K562 (cell line): Measurements from ENCODE around the gene DENND10. TPM values are rescaled to one million over a fixed set of nuclear protein-coding genes. Genes with fewer than 3 reads are reported as not detected.
A peak's percentile ranks its signal among the peaks of the same experiment; 100 is the strongest.

ENCODE experiments used
- ATAC-seq: fragments of 200-7000 bp; cut with Tn5 transposase; 3 replicates; pipeline ENCODE4 v1.9.1; 2020; ENCODE audit warnings: moderate library complexity
- BruUV-seq: library from RNA; stranded (reverse); fragments of 400-500 nt; replicated peaks from 2 replicates; lab custom pipeline; 2021; lab: Mats Ljungman, UMichigan
- CTCF ChIA-PET: fragments of 300-600 bp; formaldehyde crosslinking; extraction: SDS; loops from one replicate; lab custom pipeline; 2021; ENCODE audit warnings: low intra/inter-chr PET ratio; lab: Yijun Ruan, JAX
- POLR2A ChIA-PET: fragments of 300-600, 350-650 bp; sonication (Branson Sonifier 250); formaldehyde crosslinking; extraction: SDS; loops from one replicate; lab custom pipeline; 2021; ENCODE audit warnings: antibody characterized with exemption, inconsistent platforms; lab: Yijun Ruan, JAX
- DNase-seq, 4 experiments: peaks; one replicate each; pipeline versions ENCODE4 v3.0.0 to v3.0.0-alpha.2; 2011 to 2018; ENCODE audit warnings: low spot score in 3 of 4, mixed read lengths in 3 of 4; ENCODE audit errors: extremely low read depth in 1 of 4
- FAIRE-seq: peaks from 2 replicates; lab custom pipeline; 2011; peaks lifted over from hg19 to GRCh38; lab: Jason Lieb, UNC
- H2AFZ ChIP-seq: 2 replicates; pipeline ENCODE4 v1.6.0; 2011; ENCODE audit warnings: low read depth, low read length, control low read depth, inconsistent platforms
- H3K27ac ChIP-seq: fragments of 200-600 bp; 3 replicates; pipeline ENCODE4 v1.8.0; 2011; ENCODE audit warnings: low read depth, mild to moderate bottlenecking, control low read depth, inconsistent platforms, low read length, moderate library complexity, mixed read lengths; ENCODE audit errors: extremely low read depth
- H3K27me3 ChIP-seq, 2 experiments: fragments of 300-600 bp in 1 of 2; 2 replicates in 1 of 2; 3 replicates in 1 of 2; pipeline versions ENCODE4 v1.6.0 to v1.8.0; 2011; ENCODE audit warnings: inconsistent platforms in 2 of 2, low read length in 2 of 2, mild to moderate bottlenecking in 1 of 2, mixed read lengths in 1 of 2, moderate library complexity in 1 of 2; ENCODE audit not compliant: control insufficient read depth in 2 of 2, insufficient read depth in 2 of 2
- H3K36me3 ChIP-seq: fragments of 300-600 bp; 3 replicates; pipeline ENCODE4 v1.8.0; 2011; ENCODE audit warnings: mild to moderate bottlenecking, low read length, inconsistent platforms; ENCODE audit not compliant: control insufficient read depth, insufficient read depth
- H3K4me1 ChIP-seq, 2 experiments: fragments of 200-600 bp in 1 of 2; replicated peaks in 1 of 2; 2 replicates in 1 of 2; 3 replicates in 1 of 2; pipeline versions ENCODE4 v1.5.1 to v1.8.0; 2011; ENCODE audit warnings: inconsistent platforms in 2 of 2, low read length in 2 of 2, mild to moderate bottlenecking in 1 of 2, mixed read lengths in 1 of 2, moderate library complexity in 1 of 2; ENCODE audit not compliant: control insufficient read depth in 2 of 2, insufficient read depth in 2 of 2
- H3K4me2 ChIP-seq: 2 replicates; pipeline ENCODE4 v1.6.1; 2011; ENCODE audit warnings: low read length, control low read depth, inconsistent platforms, mixed read lengths; ENCODE audit not compliant: insufficient read depth
- H3K4me3 ChIP-seq: fragments of 200-600 bp; sonication (generic), shearing (Covaris generic); 2 replicates; pipeline ENCODE4 v1.5.1; 2016; ENCODE audit warnings: control low read depth, inconsistent platforms
- H3K79me2 ChIP-seq: fragments of 200-600 bp; 3 replicates; pipeline ENCODE4 v1.8.0; 2011; ENCODE audit warnings: low read length, inconsistent platforms; ENCODE audit not compliant: control insufficient read depth, insufficient read depth
- H3K9ac ChIP-seq, 2 experiments: 2 replicates each; pipeline versions ENCODE4 v1.6.0 to v1.6.1; 2011; ENCODE audit warnings: low read depth in 2 of 2, low read length in 2 of 2, control low read depth in 1 of 2, inconsistent platforms in 1 of 2, mild to moderate bottlenecking in 1 of 2, mixed read lengths in 1 of 2; ENCODE audit not compliant: insufficient read depth in 1 of 2
- H3K9me1 ChIP-seq: one replicate; pipeline ENCODE4 v1.6.0; 2011; ENCODE audit warnings: inconsistent platforms, mild to moderate bottlenecking, low read length, moderate library complexity; ENCODE audit not compliant: control insufficient read depth, insufficient read depth
- H3K9me3 ChIP-seq: replicated peaks from 2 replicates; pipeline ENCODE4 v1.5.1; 2011; ENCODE audit warnings: low read depth, low read length, inconsistent platforms; ENCODE audit not compliant: control insufficient read depth, insufficient read depth
- H4K20me1 ChIP-seq: replicated peaks from 2 replicates; pipeline ENCODE4 v1.6.1; 2011; ENCODE audit warnings: low read length, inconsistent platforms, mixed read lengths; ENCODE audit not compliant: control insufficient read depth, insufficient read depth
- NKRF ChIP-seq: fragments of 450-650 bp; IDR thresholded peaks from 2 replicates; pipeline ENCODE4 v1.6.1; 2016; ENCODE audit warnings: borderline replicate concordance
- POLR2A ChIP-seq: fragments of 450-650 bp; conservative IDR thresholded peaks from 2 replicates; pipeline ENCODE4 v1.6.1; 2016
- SNRNP70 ChIP-seq: fragments of 200-400 bp; formaldehyde crosslinking; optimal IDR thresholded peaks from 2 replicates; pipeline ENCODE3; 2017; ENCODE audit warnings: low read depth, low read length
- TFE3 ChIP-seq: fragments of 450-650 bp; formaldehyde crosslinking; IDR thresholded peaks from 2 replicates; pipeline ENCODE4 v1.4.0; 2020; ENCODE audit warnings: mild to moderate bottlenecking, mixed read lengths
- ZNF232 ChIP-seq: sonication (generic); formaldehyde crosslinking; IDR thresholded peaks from 2 replicates; pipeline ENCODE4 v1.8.0; 2022; ENCODE audit warnings: mild to moderate bottlenecking, missing genetic modification reagents
- WGBS: fragments of 100-300 bp; shearing (Covaris generic); methylation state at CpG from one replicate; pipeline ENCODE4 v1.1.6; 2016; ENCODE audit warnings: low coverage, mixed read lengths; ENCODE audit not compliant: insufficient coverage; ENCODE audit errors: missing lambda C conversion rate; 5-methylcytosine and 5-hydroxymethylcytosine counted together
- in situ Hi-C: fragments of 300-500 bp; cut with MboI; formaldehyde crosslinking; loops from 4 replicates; pipeline ENCODE4 v1.15.0; 2018; ENCODE audit warnings: inconsistent platforms, mixed read lengths
- intact Hi-C: fragments of 100-400 bp; cut with micrococcal nuclease; formaldehyde crosslinking; loops from 2 replicates; pipeline ENCODE4 v1.14.2; 2022
- polyA plus RNA-seq, 8 experiments: library from polyadenylated mRNA; depleted of rRNA in 4 of 8; stranded (reverse) in 5 of 8; unstranded in 3 of 8; fragments of >200 nt; fragmentation: Nextera tagmentation in 2 of 8; fragmentation: Illumina TruSeq in 1 of 8; extraction: Ambion mirVana in 2 of 8; extraction: Trizol in 1 of 8; gene quantifications; 2 replicates each; pipeline versions ENCODE4 v1.2.1 to v1.2.3, GENCODE V29; 2011 to 2014; ENCODE audit warnings: inconsistent platforms in 1 of 8, missing spikeins in 1 of 8
- total RNA-seq, 7 experiments: library from RNA; depleted of rRNA in 6 of 7; stranded (reverse); fragments of >200 nt in 6 of 7; fragmentation: Illumina TruSeq in 2 of 7; extraction: Trizol in 2 of 7; gene quantifications; 2 replicates each; pipeline versions ENCODE4 v1.2.1 to v1.2.3, GENCODE V29; 2011 to 2021; ENCODE audit warnings: low replicate concordance in 1 of 7

DENND10 gene
- total and polyA plus RNA-seq, 9 of the 15 experiments (the other 6 are each of a cell fraction or from before 2014, with no cell fraction given) = 9.4 to 20.0 (median 12.5) TPM

- no TSS peak for BruUV-seq
- Histone ChIP-seq H3K9me3 (no peaks in the 10 kb centered on the region), H3K4me3 (no peak overlapping the region), H3K27me3 (no peaks in the 10 kb centered on the region), H3K79me2 (peaks cover 42% of the 10 kb centered on the region), H3K9ac (peak overlapping the region in 1 of 2 experiments; percentile 95; a peak in 2 of 4 replicates), H3K27ac (peak overlapping the region; percentile 97), H3K36me3 (peaks cover 55% of the 10 kb centered on the region), H3K9me1 (no peaks in the 10 kb centered on the region), H2AFZ (no peak overlapping the region), H3K4me1 (peaks cover 34 to 38% of the 10 kb centered on the region in 2 experiments), H4K20me1 (no peaks in the 10 kb centered on the region), H3K4me2 (no peak overlapping the region; the same call in 1 of the 2 replicates)
- intact Hi-C loops = no loop called here
- no peak for TF ChIP-seq ZNF232 (CRISPR knock-in tag)
- TF ChIP-seq SNRNP70 = no peak
- no peak for TF ChIP-seq NKRF
- TF ChIP-seq POLR2A = 0 out of 2 replicates have a peak, but pooled peaks have one; percentile 45
- TF ChIP-seq TFE3 (CRISPR knock-in tag) = no peak
- 74% methylated on average over 8 of the region's 8 CpGs for WGBS
- in situ Hi-C loops = no loop called here
- CTCF ChIA-PET = no interaction called here
- FAIRE-seq (no peak), ATAC-seq (no peak), DNase-seq (no peak)
- POLR2A ChIA-PET = no interaction called here
Observed at GRCh38 chr10:119167041-119167440, 63.1 kb downstream of the DENND10 start.
